ENCODE measurements around the gene ZNF653.
"Not testable (repeated sequence)": the region's sequence is repeated elsewhere in the genome, so short reads cannot be mapped to it uniquely, and the experiment has no call there.

- TF ChIP-seq POLR2A (IDR thresholded peaks at IDR 0.05; ENCODE audit: low read depth, low read length); POLR2AphosphoS5 (IDR thresholded peaks at IDR 0.05; ENCODE audit: insufficient read depth, low read depth, low read length); EZH2 (IDR thresholded peaks at IDR 0.05; ENCODE audit: borderline replicate concordance, low read depth, low read length, severe bottlenecking); FOS (IDR thresholded peaks at IDR 0.05; ENCODE audit: borderline replicate concordance, insufficient read depth, low read length); MYC (IDR thresholded peaks at IDR 0.05; ENCODE audit: low read depth, low read length): not testable (repeated sequence)
- TF ChIP-seq, protein P1, sequence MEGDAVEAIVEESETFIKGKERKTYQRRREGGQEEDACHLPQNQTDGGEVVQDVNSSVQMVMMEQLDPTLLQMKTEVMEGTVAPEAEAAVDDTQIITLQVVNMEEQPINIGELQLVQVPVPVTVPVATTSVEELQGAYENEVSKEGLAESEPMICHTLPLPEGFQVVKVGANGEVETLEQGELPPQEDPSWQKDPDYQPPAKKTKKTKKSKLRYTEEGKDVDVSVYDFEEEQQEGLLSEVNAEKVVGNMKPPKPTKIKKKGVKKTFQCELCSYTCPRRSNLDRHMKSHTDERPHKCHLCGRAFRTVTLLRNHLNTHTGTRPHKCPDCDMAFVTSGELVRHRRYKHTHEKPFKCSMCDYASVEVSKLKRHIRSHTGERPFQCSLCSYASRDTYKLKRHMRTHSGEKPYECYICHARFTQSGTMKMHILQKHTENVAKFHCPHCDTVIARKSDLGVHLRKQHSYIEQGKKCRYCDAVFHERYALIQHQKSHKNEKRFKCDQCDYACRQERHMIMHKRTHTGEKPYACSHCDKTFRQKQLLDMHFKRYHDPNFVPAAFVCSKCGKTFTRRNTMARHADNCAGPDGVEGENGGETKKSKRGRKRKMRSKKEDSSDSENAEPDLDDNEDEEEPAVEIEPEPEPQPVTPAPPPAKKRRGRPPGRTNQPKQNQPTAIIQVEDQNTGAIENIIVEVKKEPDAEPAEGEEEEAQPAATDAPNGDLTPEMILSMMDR (IDR thresholded peaks at IDR 0.05; ENCODE audit: extremely low read depth in 1 of 2, insufficient read depth in 1 of 2, low read depth in 1 of 2, low read length in 2 of 2) = not testable (repeated sequence)
Observed at GRCh38 chr19:11468266-11468845, 37.3 kb downstream of the ZNF653 start.
